ENCODE measurements around the gene TRPV4. TPM values are rescaled to one million over a fixed set of nuclear protein-coding genes. Genes with fewer than 3 reads are reported as not detected.

Gene TRPV4
- total RNA-seq, 1 experiment from 2014 or later: 0.09 TPM

DNA sequence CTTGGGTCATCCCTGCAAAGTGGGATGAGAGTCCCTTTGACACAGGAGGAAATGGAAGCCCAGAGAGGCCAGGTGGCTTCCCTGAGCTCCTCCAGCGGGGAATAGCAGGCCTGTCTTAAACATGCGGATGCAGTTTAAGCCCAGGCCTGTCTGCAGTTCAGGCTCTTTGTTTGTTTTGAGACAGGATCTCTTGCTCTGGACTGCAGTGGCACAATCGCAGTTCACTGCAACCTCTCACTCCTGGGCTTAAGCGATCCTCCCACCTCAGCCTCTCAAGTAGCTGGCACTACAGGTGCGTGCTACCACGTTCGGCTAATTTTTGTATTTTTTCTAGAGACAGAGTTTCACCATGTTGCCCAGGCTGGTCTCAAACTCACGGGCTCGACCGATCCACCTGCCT is 3.5 kb downstream of the TRPV4 start:
- no TSS peak for BruUV-seq (replicated peaks)
- TF ChIP-seq, protein P1, sequence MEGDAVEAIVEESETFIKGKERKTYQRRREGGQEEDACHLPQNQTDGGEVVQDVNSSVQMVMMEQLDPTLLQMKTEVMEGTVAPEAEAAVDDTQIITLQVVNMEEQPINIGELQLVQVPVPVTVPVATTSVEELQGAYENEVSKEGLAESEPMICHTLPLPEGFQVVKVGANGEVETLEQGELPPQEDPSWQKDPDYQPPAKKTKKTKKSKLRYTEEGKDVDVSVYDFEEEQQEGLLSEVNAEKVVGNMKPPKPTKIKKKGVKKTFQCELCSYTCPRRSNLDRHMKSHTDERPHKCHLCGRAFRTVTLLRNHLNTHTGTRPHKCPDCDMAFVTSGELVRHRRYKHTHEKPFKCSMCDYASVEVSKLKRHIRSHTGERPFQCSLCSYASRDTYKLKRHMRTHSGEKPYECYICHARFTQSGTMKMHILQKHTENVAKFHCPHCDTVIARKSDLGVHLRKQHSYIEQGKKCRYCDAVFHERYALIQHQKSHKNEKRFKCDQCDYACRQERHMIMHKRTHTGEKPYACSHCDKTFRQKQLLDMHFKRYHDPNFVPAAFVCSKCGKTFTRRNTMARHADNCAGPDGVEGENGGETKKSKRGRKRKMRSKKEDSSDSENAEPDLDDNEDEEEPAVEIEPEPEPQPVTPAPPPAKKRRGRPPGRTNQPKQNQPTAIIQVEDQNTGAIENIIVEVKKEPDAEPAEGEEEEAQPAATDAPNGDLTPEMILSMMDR (IDR thresholded peaks at IDR 0.05; ENCODE audit: unreplicated experiment): no peak
- Mint-ChIP-seq H3K36me3 (ENCODE audit: insufficient read depth, unreplicated experiment) (no peaks in the 10 kb centered on the region), H3K4me3 (ENCODE audit: unreplicated experiment) (no peak overlapping the region), H3K27me3 (ENCODE audit: insufficient read depth, unreplicated experiment) (no peaks in the 10 kb centered on the region), H3K27ac (ENCODE audit: low read depth, unreplicated experiment) (no peak overlapping the region), H3K4me1 (ENCODE audit: insufficient read depth, unreplicated experiment) (no peaks in the 10 kb centered on the region), H3K9me3 (ENCODE audit: unreplicated experiment) (no peaks in the 10 kb centered on the region)
- ChIA-PET POLR2A (interaction anchor here (0.5 to 2.5 kb wide), 3 partner anchors 8 to 549 kb away, joined by 4 to 8 read pairs (median 6); no protein-coding TSS in a partner anchor), CTCF (interaction anchor here (0.7 to 4.2 kb wide), 4 partner anchors 11 to 24 kb away, joined by 3 to 25 read pairs (median 14); no protein-coding TSS in a partner anchor)
- intact Hi-C loops (cut with micrococcal nuclease): no loop called here
- DNase-seq (ENCODE audit: unreplicated experiment): no peak

DNA sequence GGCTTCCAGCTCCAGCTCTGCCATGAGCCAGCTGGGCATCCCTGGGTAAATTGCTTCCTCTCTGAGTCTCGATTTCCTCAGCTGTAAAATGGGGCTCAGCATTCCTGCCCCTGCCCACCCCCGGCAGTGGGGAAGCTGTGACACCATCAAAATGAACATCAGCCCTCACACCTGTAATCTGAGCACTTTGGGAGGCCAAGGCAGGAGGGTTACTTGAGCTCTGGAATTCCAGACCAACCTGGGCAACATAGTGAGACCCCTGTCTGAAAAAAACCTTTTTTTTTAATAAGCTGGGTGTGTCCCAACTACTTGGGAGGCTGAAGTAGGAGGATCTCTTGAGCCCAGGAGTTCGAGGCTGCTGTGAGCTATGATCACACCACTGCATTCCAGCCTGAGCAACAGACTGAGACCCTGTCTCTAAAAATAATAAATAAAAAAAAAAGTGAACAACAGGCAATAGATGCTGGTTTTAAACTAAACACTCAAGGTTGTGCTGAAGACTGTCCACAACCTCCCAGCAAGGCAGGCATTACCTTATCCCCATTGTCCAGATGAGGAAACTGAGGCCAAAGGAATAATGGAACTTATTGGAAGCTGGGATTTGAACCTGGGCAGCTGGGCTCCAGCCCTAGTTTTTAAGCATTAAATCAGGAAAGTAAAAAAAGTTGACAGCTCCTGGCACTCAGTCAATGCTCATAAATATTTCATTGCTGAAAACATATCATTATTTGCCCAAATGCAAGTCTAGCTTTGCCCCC is 4.3 kb downstream of the TRPV4 start:
- no TSS peak for BruUV-seq (replicated peaks)
- H3K36me3 Mint-ChIP-seq (ENCODE audit: insufficient read depth, unreplicated experiment): no peaks in the 10 kb centered on the region
- CTCF ChIA-PET: interaction anchor here (0.6 to 4.2 kb wide), 7 partner anchors 8 to 212 kb away, joined by 3 to 25 read pairs (median 4); no protein-coding TSS in a partner anchor
- no peak overlapping the region for H3K4me3 Mint-ChIP-seq (ENCODE audit: unreplicated experiment)
- TF ChIP-seq, protein P1 (IDR thresholded peaks at IDR 0.05; ENCODE audit: unreplicated experiment): no peak
- intact Hi-C loops (cut with micrococcal nuclease): no loop called here
- H3K27ac Mint-ChIP-seq (ENCODE audit: low read depth, unreplicated experiment): no peak overlapping the region
- POLR2A ChIA-PET: interaction anchor here (0.8 to 2.5 kb wide), 3 partner anchors 8 to 34 kb away, joined by 5 to 8 read pairs (median 6); no protein-coding TSS in a partner anchor
- no peaks in the 10 kb centered on the region for H3K27me3 Mint-ChIP-seq (ENCODE audit: insufficient read depth, unreplicated experiment)
- DNase-seq (ENCODE audit: unreplicated experiment): no peak
- H3K4me1 Mint-ChIP-seq (ENCODE audit: insufficient read depth, unreplicated experiment): no peaks in the 10 kb centered on the region
- H3K9me3 Mint-ChIP-seq (ENCODE audit: unreplicated experiment): no peaks in the 10 kb centered on the region

DNA sequence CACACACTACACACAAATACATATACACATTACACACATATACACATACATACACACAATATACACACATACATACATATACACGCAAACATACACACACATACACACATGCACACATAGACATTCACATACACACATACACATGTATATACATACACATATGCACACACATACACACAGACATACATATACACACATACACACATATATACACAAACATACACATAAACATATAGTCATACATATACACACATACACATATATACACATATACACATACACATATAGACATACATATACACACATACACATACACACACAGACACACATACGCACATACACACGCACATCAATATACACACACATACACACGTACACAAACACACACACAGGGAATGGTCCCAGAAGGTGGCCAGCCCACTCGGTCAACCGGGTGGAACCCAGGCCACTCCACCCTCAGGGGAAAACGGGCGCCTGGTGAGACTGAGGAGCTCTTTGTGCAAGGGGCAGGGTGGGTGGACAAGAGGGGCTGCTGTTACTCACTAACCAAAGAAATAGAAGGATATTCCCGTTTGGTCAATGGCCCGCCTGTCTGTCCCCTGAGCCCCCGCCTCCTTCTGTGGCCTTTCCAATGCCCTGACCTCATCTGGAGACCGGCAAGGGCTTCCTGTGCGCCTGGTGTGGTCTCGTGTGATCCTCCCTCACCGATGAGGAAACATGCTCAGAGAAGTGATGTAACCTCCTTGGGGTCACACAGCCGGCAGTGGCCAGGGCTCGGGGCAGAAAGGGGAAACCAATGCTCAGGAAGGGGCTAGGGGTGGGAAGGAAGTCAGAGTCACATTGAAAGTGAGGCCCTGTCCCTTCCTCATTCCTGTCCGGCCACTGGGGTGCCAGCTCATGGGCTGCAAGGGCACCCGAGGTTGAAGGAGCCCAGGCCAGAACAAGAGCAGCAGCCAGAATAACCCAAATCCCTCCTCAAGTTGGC is 5.3 kb downstream of the TRPV4 start:
- no peaks in the 10 kb centered on the region for H3K36me3 Mint-ChIP-seq (ENCODE audit: insufficient read depth, unreplicated experiment)
- ChIA-PET CTCF (interaction anchor here (0.9 to 4.2 kb wide), 3 partner anchors 9 to 22 kb away, joined by 3 to 24 read pairs (median 3); no protein-coding TSS in a partner anchor), POLR2A (interaction anchor here (0.8 to 1.1 kb wide), 2 partner anchors 10 to 33 kb away, joined by 3 to 5 read pairs; no protein-coding TSS in a partner anchor)
- DNase-seq (ENCODE audit: unreplicated experiment): no peak
- no peak overlapping the region for H3K4me3 Mint-ChIP-seq (ENCODE audit: unreplicated experiment)
- intact Hi-C loops (cut with micrococcal nuclease): no loop called here
- H3K27ac Mint-ChIP-seq (ENCODE audit: low read depth, unreplicated experiment): no peak overlapping the region
- TF ChIP-seq, protein P1 (IDR thresholded peaks at IDR 0.05; ENCODE audit: unreplicated experiment): no peak
- H3K4me1 Mint-ChIP-seq (ENCODE audit: insufficient read depth, unreplicated experiment): peaks cover 9% of the 10 kb centered on the region
- H3K27me3 Mint-ChIP-seq (ENCODE audit: insufficient read depth, unreplicated experiment): no peaks in the 10 kb centered on the region
- H3K9me3 Mint-ChIP-seq (ENCODE audit: unreplicated experiment): no peaks in the 10 kb centered on the region
- BruUV-seq (replicated peaks): no TSS peak
